Type B pancreatic cell (in vitro differentiated cells): ENCODE measurements around the gene ECI1. TPM values are rescaled to one million over a fixed set of nuclear protein-coding genes. Genes with fewer than 3 reads are reported as not detected.

Experiments
- DNase-seq: peaks from one replicate; pipeline ENCODE4 v3.0.0; 2021; ENCODE audit warnings: mixed read lengths; ENCODE audit not compliant: unreplicated experiment; ENCODE audit errors: extremely low spot score
- H3K27ac Mint-ChIP-seq: 2 replicates; pipeline ENCODE4 v1.8.0; 2021; ENCODE audit warnings: mild to moderate bottlenecking, mixed read lengths
- H3K27me3 Mint-ChIP-seq: 2 replicates; pipeline ENCODE4 v1.8.0; 2021; ENCODE audit warnings: mixed read lengths
- H3K36me3 Mint-ChIP-seq: 2 replicates; pipeline ENCODE4 v1.8.0; 2021; ENCODE audit warnings: mixed read lengths
- H3K4me1 Mint-ChIP-seq: one replicate; pipeline ENCODE4 v1.8.0; 2021; ENCODE audit warnings: mixed read lengths; ENCODE audit not compliant: unreplicated experiment
- H3K4me3 Mint-ChIP-seq: 2 replicates; pipeline ENCODE4 v1.8.0; 2021; ENCODE audit warnings: mild to moderate bottlenecking, mixed read lengths
- H3K9me3 Mint-ChIP-seq: 2 replicates; pipeline ENCODE4 v1.8.0; 2021; ENCODE audit warnings: mixed read lengths
- total RNA-seq: library from RNA; stranded (reverse); gene quantifications from 2 replicates; pipeline ENCODE4 v1.2.1, GENCODE V29; 2021; ENCODE audit warnings: low replicate concordance
- TF ChIP-seq, protein P1 (sequence below): fragments of 200-600 bp; sonication (generic); conservative IDR thresholded peaks from 2 replicates; pipeline ENCODE4 v1.5.0; 2021; ENCODE audit warnings: antibody characterized with exemption, mild to moderate bottlenecking

ECI1 gene
- total RNA-seq, 1 donor from 2014 or later, result 72.7 TPM

DNA sequence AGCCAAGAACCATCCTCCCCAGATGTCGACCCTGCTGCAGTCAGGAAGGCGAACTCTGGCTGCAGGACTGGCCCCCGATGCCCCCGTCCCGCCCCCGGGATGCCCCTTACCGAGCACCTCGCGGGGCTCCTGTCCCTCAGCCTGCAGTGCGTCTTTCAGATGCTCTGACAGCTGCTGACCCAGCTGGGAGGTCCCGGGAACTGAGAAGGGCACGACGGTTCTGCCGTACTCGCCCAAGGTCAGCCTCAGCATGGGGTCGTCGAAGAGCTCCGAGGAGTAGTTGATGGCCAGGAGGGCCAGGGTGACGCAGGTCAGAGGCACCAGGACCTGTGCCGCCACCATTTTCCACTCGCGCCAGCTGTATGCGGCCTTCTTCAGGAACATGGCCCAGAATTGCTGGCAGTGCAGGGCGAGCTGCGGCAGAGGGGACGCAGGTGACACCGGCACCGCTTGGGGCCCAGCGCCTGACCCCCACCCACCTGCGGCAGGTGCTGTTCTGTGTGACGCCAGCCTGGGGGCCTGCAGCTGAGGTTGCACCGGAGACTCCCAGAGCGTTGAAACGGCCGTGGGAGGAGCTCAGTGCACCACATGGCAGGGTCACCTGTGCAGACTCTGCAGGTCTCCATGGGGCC lies 36.6 kb upstream of the ECI1 start:
- H3K27me3 Mint-ChIP-seq, result peaks cover 3% of the 10 kb centered on the region
- TF ChIP-seq, protein P1, sequence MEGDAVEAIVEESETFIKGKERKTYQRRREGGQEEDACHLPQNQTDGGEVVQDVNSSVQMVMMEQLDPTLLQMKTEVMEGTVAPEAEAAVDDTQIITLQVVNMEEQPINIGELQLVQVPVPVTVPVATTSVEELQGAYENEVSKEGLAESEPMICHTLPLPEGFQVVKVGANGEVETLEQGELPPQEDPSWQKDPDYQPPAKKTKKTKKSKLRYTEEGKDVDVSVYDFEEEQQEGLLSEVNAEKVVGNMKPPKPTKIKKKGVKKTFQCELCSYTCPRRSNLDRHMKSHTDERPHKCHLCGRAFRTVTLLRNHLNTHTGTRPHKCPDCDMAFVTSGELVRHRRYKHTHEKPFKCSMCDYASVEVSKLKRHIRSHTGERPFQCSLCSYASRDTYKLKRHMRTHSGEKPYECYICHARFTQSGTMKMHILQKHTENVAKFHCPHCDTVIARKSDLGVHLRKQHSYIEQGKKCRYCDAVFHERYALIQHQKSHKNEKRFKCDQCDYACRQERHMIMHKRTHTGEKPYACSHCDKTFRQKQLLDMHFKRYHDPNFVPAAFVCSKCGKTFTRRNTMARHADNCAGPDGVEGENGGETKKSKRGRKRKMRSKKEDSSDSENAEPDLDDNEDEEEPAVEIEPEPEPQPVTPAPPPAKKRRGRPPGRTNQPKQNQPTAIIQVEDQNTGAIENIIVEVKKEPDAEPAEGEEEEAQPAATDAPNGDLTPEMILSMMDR, result no peak
- H3K36me3 Mint-ChIP-seq, result no peaks in the 10 kb centered on the region
- H3K27ac Mint-ChIP-seq, result no peak overlapping the region
- no peak for DNase-seq
- no peaks in the 10 kb centered on the region for H3K9me3 Mint-ChIP-seq
- H3K4me3 Mint-ChIP-seq, result no peak overlapping the region
- no peaks in the 10 kb centered on the region for H3K4me1 Mint-ChIP-seq

DNA sequence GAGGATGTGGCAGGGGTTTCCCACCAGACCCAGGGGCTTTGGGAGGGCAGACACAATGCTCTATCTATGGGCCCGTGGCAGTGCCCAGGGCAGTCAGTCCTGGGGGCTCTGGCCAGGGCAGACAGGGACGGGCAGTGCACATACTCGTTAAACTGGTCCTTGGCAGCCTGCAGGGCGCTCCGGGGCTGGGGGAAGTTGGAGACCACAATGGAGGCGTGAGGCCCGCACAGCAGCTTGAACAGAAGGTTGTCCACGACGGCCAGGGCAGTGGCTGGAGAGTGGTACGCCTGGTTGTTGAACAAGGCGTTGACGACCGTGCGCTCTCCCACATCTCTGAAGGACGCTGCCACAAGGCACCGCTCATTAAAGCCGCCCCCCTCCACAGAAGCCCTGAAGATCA lies 35.2 kb upstream of the ECI1 start:
- no peaks in the 10 kb centered on the region for H3K9me3 Mint-ChIP-seq
- H3K27ac Mint-ChIP-seq, result no peak overlapping the region
- DNase-seq, result no peak

DNA sequence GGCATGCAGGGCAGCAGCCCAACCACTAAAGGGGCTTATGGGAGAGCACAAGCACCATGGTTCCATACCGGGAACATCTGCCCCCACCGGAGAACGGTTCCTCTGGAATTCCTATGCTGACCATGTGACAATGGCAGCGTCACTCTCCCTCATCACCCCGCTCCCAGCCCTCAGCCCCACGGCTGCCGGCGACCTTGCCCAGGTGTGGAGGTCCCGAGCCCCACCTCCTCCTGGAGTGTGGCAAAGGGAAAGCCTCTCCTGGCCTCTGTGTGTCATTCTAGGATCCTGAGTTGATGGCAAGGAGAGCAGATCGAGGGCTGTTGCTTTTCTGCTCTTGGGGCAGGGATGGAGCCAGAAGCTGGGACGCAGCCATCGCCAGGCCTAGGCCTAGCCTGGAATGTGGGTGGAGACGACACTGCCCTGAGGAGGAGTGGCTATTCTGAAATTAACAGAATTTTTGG lies 34.4 kb upstream of the ECI1 start:
- H3K36me3 Mint-ChIP-seq, result no peaks in the 10 kb centered on the region
- H3K27ac Mint-ChIP-seq, result no peak overlapping the region
- H3K4me3 Mint-ChIP-seq, result no peak overlapping the region
- H3K4me1 Mint-ChIP-seq, result no peaks in the 10 kb centered on the region
- TF ChIP-seq, protein P1, result no peak
- no peaks in the 10 kb centered on the region for H3K9me3 Mint-ChIP-seq
- peaks cover 3% of the 10 kb centered on the region for H3K27me3 Mint-ChIP-seq
- no peak for DNase-seq

More for the DNA sequence above, 35.2 kb upstream of the ECI1 start:
- no peak overlapping the region for H3K4me3 Mint-ChIP-seq
- no peaks in the 10 kb centered on the region for H3K4me1 Mint-ChIP-seq
- H3K27me3 Mint-ChIP-seq, result peaks cover 3% of the 10 kb centered on the region
- TF ChIP-seq, protein P1, result no peak
- no peaks in the 10 kb centered on the region for H3K36me3 Mint-ChIP-seq

DNA sequence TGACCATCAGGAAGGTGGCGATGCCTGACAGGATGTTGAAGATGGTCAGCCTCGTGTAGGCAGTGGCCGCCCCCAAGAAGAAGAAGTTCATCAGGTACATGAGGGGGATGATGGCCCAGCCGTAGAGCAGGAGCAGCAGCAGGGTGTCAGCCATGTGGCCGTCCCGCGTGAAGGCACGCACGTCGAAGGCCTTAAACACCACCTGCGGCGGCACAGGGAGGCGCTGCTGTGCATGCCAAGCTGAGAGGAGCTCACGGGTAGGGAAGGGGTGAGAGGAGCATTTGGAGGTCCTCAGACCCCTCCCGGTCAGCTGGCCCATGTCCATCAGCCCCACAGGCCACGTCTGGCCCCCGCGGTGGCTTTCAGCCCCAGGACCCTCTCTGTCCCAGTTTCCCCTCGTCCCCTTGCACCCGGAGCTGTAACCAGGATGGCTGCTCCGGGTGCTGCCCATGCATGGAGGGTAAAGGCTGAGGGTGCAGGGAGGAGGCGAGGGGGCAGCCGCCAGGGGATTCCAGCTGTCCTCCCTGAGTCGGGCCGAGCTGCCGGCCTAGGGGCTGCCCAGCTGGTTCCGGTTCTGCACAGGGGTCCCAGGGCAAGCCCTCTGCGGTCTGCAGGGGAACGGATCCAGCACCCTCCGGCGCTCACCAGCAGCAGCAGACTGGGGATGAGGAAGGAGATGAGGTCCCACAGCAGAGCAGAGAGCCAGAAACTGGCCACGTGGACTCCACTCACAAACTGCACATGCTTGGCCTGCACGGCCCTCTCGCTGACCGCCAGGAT lies 33.6 kb upstream of the ECI1 start:
- H3K27ac Mint-ChIP-seq, result no peak overlapping the region
- no peaks in the 10 kb centered on the region for H3K36me3 Mint-ChIP-seq
- DNase-seq, result no peak
- no peaks in the 10 kb centered on the region for H3K9me3 Mint-ChIP-seq
- H3K4me3 Mint-ChIP-seq, result no peak overlapping the region
- TF ChIP-seq, protein P1, result no peak
- peaks cover 3% of the 10 kb centered on the region for H3K27me3 Mint-ChIP-seq
- no peaks in the 10 kb centered on the region for H3K4me1 Mint-ChIP-seq

DNA sequence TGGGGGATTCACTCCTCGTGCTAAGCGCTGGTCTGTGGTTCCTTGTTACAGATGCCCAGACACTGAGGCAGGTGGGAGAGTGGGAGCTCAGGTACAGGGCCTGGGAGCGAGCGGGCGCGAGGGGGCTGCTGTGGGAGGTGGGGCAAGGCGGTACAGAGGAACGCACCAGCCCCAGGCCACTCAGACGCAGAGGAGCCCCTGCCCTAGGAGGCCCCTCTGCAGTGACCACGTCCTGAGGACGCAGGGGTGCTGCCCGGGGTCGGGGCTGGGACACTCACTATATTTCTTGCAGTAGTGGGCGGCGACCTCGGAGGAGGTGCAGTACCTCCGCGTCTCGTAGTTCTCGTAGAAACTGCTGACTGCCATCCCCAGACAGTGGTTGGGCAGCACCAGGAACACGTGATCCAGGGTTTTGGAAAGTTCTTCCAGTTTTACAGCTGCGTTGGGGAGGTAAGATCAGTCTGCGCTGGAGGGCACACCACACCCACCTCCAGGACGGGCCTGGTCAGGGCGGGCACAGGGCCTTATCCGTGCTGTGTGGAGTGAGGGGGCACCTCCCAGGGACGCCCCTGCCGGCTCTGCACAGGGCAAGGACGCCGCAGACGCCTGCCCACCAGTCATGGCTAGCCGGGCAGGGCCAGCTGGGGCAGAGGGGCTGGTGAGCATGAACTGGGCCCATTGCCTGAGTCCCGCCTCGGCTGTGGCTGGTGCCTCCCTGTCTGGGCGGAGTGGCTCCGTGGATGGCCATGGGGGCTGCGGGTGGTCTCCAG lies 32.8 kb upstream of the ECI1 start:
- Mint-ChIP-seq H3K27me3 (peaks cover 3% of the 10 kb centered on the region), H3K9me3 (no peaks in the 10 kb centered on the region), H3K4me1 (no peaks in the 10 kb centered on the region), H3K4me3 (no peak overlapping the region), H3K36me3 (no peaks in the 10 kb centered on the region), H3K27ac (peak overlapping the region; percentile 1)
- TF ChIP-seq, protein P1, result no peak
- no peak for DNase-seq
